Measurements from ENCODE around the gene OTOG. TPM values are rescaled to one million over a fixed set of nuclear protein-coding genes. Genes with fewer than 3 reads are reported as not detected.
A peak's percentile ranks its signal among the peaks of the same experiment; 100 is the strongest.

OTOG gene
- total and polyA plus RNA-seq, 2 donors (not counting 3 experiments of a cell fraction or from before 2014, with no cell fraction given) = not detected

DNA sequence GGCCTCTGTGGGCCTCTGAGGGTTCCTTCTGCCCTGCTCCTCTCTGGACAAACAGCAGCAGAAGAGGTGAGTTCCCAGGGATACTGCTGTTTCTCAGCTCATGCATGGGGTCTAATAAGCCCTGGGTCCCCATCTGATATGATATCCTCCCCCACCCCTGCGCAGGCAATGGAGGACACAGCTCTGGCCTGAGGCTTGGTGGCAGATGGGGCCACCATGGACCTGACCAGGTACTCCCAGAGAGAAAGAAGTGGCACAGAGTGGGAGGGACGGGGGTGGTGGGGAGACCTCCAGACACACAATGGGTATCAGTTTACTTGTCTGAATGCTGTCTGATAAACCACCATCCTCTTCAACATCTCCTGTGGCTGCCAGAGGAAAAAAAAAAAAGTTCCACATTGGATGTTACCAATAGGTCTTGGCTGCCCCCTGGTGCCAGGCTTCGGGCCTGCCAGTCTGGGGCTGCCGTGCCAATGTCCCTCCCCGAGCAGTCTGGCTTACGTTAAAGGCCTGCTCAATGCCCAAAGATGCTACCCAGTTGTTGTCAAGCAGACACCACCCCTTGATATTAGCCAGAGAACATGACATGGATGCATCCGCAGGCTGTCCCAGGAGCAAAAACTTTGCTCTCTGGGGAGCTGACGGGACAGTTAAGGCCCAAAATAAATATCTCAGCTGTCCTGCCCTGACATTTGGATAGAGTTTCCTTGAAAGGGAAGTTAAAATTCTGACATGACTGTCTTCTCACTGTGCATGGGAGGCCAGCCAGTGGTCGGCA is 42.5 kb upstream of the OTOG start:
- intact Hi-C loops (cut with micrococcal nuclease) = loop anchor here (1.0 kb wide), 3 partner anchors 120 to 274 kb away; no protein-coding TSS in a partner anchor
- CTCF ChIA-PET = interaction anchor here (0.6 to 7.4 kb wide), 15 partner anchors 9 to 468 kb away, joined by 3 to 184 read pairs (median 6); partner anchors contain the start of gene KCNJ11
- DNase-seq (ENCODE audit: low read depth, low spot score) (peak; percentile 60), FAIRE-seq (peak; percentile 48)
- H3K4me1 ChIP-seq (ENCODE audit: control insufficient read depth, extremely low read depth, insufficient read depth, low read length) = no peaks in the 10 kb centered on the region
- no peaks in the 10 kb centered on the region for H4K20me1 ChIP-seq (replicated peaks; ENCODE audit: control insufficient read depth, extremely low read depth, insufficient read depth, low read length)
- no peaks in the 10 kb centered on the region for H3K9me3 ChIP-seq (replicated peaks; ENCODE audit: control insufficient read depth, insufficient read depth, low read length)
- no peak overlapping the region for H3K4me2 ChIP-seq (ENCODE audit: insufficient read depth, low read length)
- dilution Hi-C loops (cut with MboI; ENCODE audit: extremely low pct_ligation_motif_present, low sequenced_read_pairs) = no loop called here
- H3K4me3 ChIP-seq (replicated peaks in 1 of 3; ENCODE audit: insufficient read depth in 1 of 3, low read depth in 1 of 3, low read length in 3 of 3) = no peak overlapping the region
- H3K36me3 ChIP-seq (ENCODE audit: control insufficient read depth in 2 of 2, extremely low read depth in 1 of 2, insufficient read depth in 2 of 2, low read length in 2 of 2) = no peaks in the 10 kb centered on the region
- no peak overlapping the region for H3K9ac ChIP-seq (replicated peaks; ENCODE audit: extremely low read depth, insufficient read depth, low read length)
- POLR2A ChIA-PET = no interaction called here
- no peaks in the 10 kb centered on the region for H3K9me1 ChIP-seq (replicated peaks; ENCODE audit: control insufficient read depth, extremely low read depth, insufficient read depth, low read length)
- no peaks in the 10 kb centered on the region for H3K79me2 ChIP-seq (ENCODE audit: control insufficient read depth, insufficient read depth, low read length)
- TF ChIP-seq CTCF (IDR thresholded peaks at IDR 0.05; ENCODE audit: extremely low read depth in 1 of 2, insufficient read depth in 1 of 2, low read depth in 1 of 2, low read length in 2 of 2) = peak; percentile 78 to 90
- TF ChIP-seq EZH2 (IDR thresholded peaks at IDR 0.05; ENCODE audit: borderline replicate concordance, low read depth, low read length, severe bottlenecking) = no peak
- H3K27me3 ChIP-seq (ENCODE audit: control insufficient read depth in 2 of 2, insufficient read depth in 2 of 2, low read length in 2 of 2) = no peaks in the 10 kb centered on the region
- no peak overlapping the region for H2AFZ ChIP-seq (ENCODE audit: low read depth, low read length)
- no peak overlapping the region for H3K27ac ChIP-seq (ENCODE audit: insufficient read depth, low read depth, low read length)
- BruUV-seq (replicated peaks) = no TSS peak

DNA sequence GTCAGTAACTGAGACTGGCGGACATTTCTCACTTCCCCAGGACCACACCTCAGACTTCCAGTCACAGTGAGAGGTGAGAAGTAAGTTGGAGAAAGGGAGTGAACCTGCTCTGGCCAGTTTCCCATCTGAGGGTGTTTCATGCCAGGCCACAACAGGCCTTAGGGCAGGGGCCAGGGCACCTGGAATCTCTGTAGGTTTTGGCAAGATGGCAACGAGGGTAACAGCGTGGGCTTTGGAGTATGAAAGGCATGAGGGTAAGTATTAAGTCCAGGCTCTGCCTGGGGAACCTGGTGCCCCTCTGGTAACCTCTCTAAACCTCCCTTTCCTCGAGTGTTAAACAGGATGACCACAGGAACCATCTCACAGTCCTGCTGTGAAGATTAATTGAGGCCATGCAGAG is 41.9 kb upstream of the OTOG start:
- FAIRE-seq = no peak
- Histone ChIP-seq H3K4me3 (replicated peaks in 1 of 3; ENCODE audit: insufficient read depth in 1 of 3, low read depth in 1 of 3, low read length in 3 of 3) (no peak overlapping the region), H3K79me2 (ENCODE audit: control insufficient read depth, insufficient read depth, low read length) (no peaks in the 10 kb centered on the region), H3K36me3 (ENCODE audit: control insufficient read depth in 2 of 2, extremely low read depth in 1 of 2, insufficient read depth in 2 of 2, low read length in 2 of 2) (no peaks in the 10 kb centered on the region), H2AFZ (ENCODE audit: low read depth, low read length) (no peak overlapping the region), H3K9ac (replicated peaks; ENCODE audit: extremely low read depth, insufficient read depth, low read length) (no peak overlapping the region), H3K4me2 (ENCODE audit: insufficient read depth, low read length) (no peak overlapping the region), H3K9me3 (replicated peaks; ENCODE audit: control insufficient read depth, insufficient read depth, low read length) (no peaks in the 10 kb centered on the region), H3K9me1 (replicated peaks; ENCODE audit: control insufficient read depth, extremely low read depth, insufficient read depth, low read length) (no peaks in the 10 kb centered on the region), H3K27ac (ENCODE audit: insufficient read depth, low read depth, low read length) (no peak overlapping the region), H3K4me1 (ENCODE audit: control insufficient read depth, extremely low read depth, insufficient read depth, low read length) (no peaks in the 10 kb centered on the region), H4K20me1 (replicated peaks; ENCODE audit: control insufficient read depth, extremely low read depth, insufficient read depth, low read length) (no peaks in the 10 kb centered on the region), H3K27me3 (ENCODE audit: control insufficient read depth in 2 of 2, insufficient read depth in 2 of 2, low read length in 2 of 2) (no peaks in the 10 kb centered on the region)
- ChIA-PET CTCF (interaction anchor here (0.8 to 7.4 kb wide), 12 partner anchors 9 to 442 kb away, joined by 3 to 184 read pairs (median 8); partner anchors contain the start of gene KCNJ11), POLR2A (no interaction called here)
- no TSS peak for BruUV-seq (replicated peaks)
- intact Hi-C loops (cut with micrococcal nuclease) = no loop called here
- TF ChIP-seq POLR2A (IDR thresholded peaks at IDR 0.05; ENCODE audit: low read depth, low read length) (no peak), CTCF (IDR thresholded peaks at IDR 0.05; ENCODE audit: extremely low read depth in 1 of 2, insufficient read depth in 1 of 2, low read depth in 1 of 2, low read length in 2 of 2) (no peak), FOS (IDR thresholded peaks at IDR 0.05; ENCODE audit: borderline replicate concordance, insufficient read depth, low read length) (no peak), JUN (IDR thresholded peaks at IDR 0.05; ENCODE audit: borderline replicate concordance, insufficient read depth, insufficient read length, low read depth) (no peak), MYC (IDR thresholded peaks at IDR 0.05; ENCODE audit: low read depth, low read length) (no peak), GATA2 (IDR thresholded peaks at IDR 0.05; ENCODE audit: insufficient read depth, insufficient read length, low read depth, low read length) (no peak), POLR2AphosphoS5 (IDR thresholded peaks at IDR 0.05; ENCODE audit: insufficient read depth, low read depth, low read length) (no peak), EZH2 (IDR thresholded peaks at IDR 0.05; ENCODE audit: borderline replicate concordance, low read depth, low read length, severe bottlenecking) (no peak)
- TF ChIP-seq, protein P1, sequence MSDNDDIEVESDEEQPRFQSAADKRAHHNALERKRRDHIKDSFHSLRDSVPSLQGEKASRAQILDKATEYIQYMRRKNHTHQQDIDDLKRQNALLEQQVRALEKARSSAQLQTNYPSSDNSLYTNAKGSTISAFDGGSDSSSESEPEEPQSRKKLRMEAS (IDR thresholded peaks at IDR 0.05; ENCODE audit: insufficient read depth, insufficient read length) = no peak
- DNase-seq (ENCODE audit: low read depth, low spot score) = no peak
- dilution Hi-C loops (cut with MboI; ENCODE audit: extremely low pct_ligation_motif_present, low sequenced_read_pairs) = no loop called here

Measured in endothelial cell of umbilical vein (primary cell).